CD4-positive, alpha-beta T cell treated with Interleukin-1 beta for 1 hour (primary cell): ENCODE results near the gene TM4SF5.
"Not testable (repeated sequence)": the region's sequence is repeated elsewhere in the genome, so short reads cannot be mapped to it uniquely, and the experiment has no call there.

Experiments used
- DNase-seq, 2 donors: peaks; one replicate each; pipeline ENCODE4 v3.0.0-alpha.2; 2020 to 2022

The TM4SF5 gene

DNA sequence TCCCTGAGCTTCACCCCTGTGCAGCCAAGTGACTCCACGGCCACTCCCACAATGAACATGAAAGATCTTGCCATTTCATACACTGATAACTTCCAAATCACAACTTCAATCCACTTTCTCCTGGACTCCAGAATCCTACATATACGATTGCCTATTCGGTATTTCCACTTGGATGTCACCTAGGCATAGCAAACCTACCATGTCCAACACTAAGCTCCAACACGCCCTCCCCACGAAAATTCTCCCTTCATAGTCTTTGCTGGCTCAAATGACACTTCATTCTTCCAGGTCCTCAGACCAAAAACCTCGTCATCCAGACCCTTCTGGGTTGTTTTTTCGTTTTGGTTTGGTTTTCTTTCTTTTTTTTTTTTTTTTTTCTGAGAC, 19.0 kb downstream of the TM4SF5 start:
- no peak for DNase-seq

DNA sequence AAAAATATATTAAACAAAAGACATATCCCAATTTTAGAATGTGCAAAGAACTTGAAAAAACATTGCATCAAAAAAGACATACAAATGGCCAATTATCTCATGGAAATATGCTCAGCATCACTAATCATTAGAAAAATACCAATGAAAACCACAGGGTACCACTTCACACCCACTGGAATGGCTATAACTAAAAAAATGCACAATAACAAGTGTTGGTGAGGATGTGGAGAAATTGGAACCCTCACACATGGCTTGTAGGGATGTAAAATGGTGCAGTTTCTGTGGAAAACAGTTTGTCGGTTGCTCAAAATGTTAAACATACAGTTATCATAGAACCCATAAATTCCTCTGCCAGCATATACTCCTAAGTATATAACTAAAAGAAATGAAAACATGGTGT, 23.5 kb downstream of the TM4SF5 start:
- no peak for DNase-seq

DNA sequence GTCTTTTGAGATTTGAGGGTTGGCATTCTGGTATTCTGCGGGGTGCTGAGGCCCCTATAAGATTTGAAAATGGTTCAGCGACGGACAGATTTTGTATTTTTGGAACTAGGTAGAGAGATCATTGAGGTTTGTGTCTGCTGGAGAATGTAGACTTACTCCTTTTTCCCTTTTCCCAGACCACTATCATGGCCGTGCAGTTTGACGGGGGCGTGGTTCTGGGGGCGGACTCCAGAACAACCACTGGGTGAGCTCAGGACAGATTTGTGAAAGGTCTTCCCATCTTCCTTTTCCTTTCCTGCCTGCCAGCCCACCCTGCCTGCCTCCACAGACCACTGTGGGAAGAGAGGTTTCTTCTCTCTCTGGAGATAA, 24.9 kb downstream of the TM4SF5 start:
- DNase-seq = no peak

DNA sequence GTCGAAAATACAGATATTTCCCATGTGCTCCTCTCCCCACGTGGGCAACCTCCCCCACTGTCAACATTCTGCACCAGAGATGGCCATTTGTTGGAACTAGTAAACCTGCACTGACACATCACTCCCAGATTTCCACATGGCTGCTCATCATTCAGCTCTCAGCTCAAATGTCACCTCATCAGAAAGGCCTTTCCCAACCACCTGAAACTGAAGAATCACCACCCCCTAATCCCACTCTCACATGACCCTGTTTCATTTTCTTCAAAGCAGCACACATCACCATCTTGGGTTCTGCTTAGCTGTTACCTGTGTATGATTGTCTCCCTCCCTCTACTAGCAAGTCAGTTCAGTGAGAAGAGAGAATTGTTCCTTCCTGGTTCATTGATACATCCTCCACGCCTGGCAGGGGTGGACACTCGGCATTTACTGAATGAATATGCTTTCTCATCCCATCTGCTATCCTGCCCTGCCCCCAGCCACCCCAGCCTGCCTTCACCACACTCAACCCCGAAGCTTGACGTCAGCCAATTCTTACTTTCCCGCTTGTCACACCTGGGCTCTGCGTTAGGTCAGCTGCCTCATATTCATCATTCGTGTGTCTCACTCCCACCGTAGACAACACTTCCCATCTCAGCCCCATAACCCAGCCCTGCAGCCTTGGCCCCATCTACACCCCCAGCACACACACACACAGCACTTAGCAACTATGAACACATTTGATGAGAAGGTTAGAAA, 28.9 kb downstream of the TM4SF5 start:
- DNase-seq = no peak

DNA sequence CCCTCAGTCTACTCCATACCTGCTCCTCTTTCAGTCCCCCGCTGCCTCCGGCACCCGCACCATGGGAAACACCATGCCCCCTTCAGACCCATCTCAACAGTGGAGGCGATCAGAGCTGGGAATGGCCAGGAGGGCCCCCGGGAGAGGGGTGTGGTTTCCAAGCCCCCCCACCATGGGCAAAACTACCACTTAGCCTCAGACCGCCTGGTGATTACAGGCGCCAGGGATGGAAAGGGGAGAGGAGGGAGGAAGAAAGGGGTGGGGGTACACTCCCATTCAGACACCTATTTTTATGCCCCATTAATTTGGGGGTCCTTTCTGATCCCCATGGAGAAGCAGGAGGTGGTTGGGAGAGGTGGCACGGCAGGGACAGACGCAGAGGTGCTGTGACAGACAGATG, 30.5 kb downstream of the TM4SF5 start, which contains the start of gene C17orf114:
Gene C17orf114 (minus strand): TSS at position 101 of the 400 bp plus-strand sequence.
- no peak for DNase-seq

DNA sequence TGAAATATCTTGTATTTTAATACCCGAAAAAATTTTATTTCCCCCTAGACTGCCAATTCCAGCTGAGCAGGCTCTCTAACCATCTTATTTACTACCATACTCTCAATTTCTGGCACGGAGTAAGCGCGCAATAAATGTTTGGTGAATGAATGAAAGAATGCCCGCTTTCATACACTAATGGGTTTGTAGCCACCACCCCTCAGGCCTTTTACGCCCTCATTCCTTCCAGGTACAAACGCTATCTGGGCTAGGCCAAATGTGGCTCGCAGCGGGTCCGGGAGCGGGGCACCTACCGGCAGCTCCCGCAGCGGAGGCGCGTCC, 34.7 kb downstream of the TM4SF5 start:
- DNase-seq = no peak

DNA sequence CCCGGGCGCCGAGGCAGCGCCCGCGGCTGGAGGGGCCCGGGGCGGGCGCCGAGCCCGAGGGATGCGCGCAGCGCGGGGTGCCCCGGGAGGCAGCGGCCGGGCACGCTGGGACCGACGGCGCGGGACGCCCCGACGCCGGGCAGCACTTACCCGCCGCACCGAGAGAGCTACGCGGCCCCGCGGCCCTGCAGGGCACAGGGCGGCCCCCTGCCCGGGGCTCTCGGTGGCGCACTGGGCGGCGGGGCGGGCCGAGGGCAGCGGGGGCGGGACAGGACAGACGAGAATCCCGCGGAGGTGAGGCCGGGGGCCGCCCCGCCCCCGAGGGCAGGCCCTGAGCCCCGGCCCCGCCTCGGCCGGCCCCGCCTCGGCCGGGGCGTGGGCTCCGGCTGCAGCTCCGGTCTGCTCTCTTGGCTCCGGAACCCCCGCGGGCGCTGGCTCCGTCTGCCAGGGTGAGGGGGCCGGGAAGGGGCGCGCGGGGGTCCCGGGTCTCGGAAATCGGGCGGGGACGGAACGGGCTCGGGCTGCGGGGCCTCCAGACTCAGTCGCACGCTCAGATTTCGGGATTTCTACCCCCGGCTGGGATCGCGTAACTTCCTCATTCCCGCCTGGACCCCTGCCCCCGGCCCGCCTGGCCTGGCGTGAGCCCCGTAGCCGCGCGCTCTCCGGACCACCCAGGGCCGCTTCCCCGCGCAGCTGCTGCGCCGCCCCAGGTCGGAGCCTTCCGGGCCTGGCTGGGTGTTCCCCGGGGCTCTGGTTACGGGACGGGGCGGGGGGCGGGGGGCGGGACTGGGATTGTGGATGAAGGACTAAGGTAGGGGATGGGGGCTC, 35.3 kb downstream of the TM4SF5 start, which contains the start of gene PLD2:
Gene PLD2 (plus strand): TSS at position 376 of the 828 bp plus-strand sequence. CDS start 621 bp downstream, outside the sequence.
- peak; percentile 87 to 88 for DNase-seq

DNA sequence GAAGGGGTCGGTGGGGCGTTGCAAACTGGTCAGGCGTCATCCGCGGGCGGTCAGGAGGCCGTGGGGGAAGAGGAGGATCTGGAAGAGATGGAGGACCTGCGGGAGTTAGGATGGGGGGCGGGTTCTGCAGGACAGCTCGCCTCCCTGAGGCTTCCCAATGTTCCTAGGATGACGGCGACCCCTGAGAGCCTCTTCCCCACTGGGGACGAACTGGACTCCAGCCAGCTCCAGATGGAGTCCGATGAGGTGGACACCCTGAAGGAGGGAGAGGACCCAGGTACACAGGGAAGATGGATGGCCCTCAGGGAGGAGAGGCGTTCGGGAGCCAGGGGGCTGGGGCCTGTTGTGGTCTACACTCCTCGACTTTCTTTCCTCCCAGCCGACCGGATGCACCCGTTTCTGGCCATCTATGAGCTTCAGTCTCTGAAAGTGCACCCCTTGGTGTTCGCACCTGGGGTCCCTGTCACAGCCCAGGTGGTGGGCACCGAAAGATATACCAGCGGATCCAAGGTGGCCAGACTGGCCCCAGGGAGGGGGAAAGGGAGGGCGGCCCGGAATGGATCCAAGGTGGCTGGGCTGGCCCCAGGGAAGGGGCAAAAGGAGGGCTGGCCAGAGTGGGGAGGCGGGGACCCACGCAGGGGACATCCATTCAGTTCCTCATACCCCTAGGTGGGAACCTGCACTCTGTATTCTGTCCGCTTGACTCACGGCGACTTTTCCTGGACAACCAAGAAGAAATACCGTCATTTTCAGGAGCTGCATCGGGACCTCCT, 36.1 kb downstream of the TM4SF5 start:
- DNase-seq = no peak

DNA sequence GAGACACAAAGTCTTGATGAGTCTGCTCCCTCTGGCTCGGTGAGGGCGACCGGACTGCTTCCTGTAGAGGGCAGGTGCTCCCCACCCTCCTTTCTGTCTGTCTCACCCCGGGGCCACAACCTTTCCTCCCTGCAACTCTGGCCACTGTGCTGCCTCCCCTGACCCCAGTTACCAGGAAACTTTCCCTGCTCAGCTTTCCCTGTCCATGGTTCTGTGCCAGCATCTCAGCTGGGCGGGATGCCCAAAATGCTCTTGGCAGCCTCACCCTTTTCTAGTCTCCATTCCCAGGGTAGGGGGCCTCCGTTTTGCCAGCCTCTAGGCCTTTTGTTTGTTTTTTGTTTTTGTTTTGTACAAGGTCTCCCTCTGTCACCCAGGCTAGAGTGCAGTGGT, 36.7 kb downstream of the TM4SF5 start:
- DNase-seq = no peak

DNA sequence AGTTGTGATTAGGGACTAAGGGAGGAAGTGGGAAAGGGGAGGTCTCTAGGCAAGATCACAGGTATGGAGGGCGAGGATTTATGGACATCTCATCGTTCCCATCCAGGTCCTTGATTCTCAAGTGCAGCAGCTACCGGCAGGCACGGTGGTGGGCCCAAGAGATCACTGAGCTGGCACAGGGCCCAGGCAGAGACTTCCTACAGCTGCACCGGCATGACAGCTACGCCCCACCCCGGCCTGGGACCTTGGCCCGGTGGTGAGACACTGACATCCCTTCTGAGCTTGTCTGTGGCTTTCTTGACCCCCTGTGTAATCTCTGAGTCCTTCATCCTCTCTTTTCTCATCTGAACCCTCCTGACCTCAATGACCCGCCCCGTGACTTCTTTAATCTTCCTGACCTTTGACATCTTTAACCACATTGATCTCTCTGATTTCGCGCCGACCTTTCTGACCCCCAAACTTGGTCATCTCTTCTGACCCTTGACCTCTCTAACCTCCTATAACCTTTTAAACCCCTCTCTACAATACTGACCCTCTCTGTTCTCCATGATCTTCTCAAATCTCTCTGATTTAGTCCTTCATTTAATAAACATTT, 39.1 kb downstream of the TM4SF5 start:
- DNase-seq = no peak

DNA sequence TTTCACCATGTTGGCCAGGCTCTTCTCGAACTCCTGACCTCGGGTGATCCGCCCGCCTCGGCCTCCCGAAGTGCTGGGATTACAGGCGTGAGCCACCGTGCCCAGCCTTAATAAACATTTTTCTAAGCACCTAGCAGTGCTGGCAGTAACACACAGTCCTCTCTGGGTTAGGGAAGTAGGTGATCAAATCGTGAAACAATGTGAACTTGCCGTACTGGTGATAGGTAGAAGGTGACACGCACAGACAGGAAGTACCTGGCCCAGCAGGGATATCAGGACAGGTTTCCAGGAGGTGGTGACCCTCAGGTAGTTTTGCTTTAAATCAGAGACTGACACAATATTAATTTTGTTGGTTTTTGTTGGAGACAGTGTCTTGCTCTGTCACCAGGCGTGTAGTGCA, 39.8 kb downstream of the TM4SF5 start:
- DNase-seq = no peak

DNA sequence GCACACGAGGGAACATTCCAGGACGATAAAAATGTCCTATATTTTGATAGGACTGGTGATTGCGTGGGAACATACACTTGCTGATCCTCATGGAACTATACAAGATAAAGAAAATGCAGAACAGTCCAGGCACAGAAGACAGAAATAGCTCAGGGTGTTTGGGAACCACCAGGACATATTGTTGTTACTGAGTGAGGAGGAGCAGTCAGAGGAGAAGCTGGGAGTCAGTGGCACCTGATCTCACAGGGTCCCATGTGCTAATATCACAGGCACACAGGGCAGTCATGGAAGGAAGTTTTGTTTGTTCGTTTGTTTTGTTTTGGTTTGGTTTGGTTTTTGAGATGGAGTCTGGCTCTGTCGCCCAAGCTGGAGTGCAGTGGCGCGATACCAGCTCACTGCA, 41.0 kb downstream of the TM4SF5 start:
- DNase-seq = no peak

DNA sequence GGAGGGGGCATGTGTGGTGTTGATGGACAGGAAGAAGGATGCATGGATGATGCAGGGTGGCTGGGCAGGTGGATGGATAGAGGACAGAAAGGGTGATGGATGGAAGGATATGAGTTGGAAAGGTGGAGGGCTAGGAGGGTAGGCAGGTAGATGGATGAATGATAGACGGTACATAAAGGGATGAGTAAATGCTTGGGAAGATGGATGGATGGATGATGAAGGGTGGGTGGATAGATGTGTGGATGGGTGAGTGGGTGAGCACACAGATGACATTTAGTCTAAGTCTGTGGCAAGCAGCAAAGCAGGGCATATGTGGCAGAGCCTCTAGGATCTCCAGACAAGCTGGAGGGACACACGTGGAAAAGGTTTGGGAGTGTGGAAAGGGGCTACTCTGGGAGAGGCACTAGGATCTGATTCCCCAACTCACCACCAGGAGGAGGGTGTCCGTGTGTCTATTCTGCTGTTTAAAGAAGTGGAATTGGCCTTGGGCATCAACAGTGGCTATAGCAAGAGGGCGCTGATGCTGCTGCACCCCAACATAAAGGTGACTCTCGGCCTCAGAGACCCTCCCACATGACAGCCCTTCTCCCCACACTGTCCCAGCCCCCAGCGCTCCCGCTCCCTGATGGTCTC, 43.5 kb downstream of the TM4SF5 start:
- no peak for DNase-seq

DNA sequence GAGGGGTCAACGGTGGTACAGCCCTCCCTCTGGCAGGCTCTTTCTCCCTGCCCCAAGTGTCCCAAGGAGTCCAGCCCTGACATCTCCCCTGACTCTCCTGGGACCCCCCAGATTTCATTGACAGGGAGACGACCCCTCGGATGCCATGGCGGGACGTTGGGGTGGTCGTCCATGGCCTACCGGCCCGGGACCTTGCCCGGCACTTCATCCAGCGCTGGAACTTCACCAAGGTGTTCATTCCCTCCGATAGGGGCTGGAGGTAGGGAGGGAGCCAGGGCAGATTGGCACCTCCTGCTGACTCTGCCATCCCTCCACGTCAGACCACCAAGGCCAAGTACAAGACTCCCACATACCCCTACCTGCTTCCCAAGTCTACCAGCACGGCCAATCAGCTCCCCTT, 45.1 kb downstream of the TM4SF5 start:
- DNase-seq = no peak

DNA sequence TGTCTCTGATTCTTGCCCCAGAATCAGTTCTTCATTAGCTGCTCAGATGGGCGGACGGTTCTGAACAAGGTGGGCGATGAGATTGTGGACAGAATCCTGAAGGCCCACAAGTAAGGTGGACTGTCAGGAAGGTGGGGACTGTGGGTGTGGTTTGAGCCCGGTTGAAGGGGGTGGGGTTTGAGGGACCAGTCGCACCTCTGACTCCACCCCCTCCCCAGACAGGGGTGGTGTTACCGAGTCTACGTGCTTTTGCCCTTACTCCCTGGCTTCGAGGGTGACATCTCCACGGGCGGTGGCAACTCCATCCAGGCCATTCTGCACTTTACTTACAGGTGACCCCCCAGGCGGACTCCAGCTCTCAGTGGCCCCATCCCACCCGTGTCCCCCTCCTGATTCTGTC, 46.6 kb downstream of the TM4SF5 start:
- DNase-seq = no peak

DNA sequence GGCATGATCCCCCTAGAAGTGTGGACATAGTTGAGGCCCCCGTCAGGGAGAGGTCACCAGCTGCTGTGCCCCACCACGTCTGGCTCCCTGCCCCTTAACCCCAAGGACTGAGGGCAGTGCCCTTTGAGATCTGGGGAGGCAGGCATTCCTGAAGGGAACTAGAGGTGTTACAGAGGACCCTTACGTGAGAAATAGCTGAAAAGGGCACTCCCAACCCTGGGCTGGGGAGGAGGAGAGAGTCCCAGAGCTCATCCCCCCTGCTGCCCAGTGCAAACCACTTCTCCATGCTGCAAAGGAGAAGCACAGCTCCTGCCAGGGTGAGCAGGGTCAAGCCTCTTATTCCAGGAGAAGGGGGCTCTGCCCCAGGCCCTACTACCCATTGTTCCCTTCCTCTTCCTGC, 51.1 kb downstream of the TM4SF5 start:
- no peak for DNase-seq

DNA sequence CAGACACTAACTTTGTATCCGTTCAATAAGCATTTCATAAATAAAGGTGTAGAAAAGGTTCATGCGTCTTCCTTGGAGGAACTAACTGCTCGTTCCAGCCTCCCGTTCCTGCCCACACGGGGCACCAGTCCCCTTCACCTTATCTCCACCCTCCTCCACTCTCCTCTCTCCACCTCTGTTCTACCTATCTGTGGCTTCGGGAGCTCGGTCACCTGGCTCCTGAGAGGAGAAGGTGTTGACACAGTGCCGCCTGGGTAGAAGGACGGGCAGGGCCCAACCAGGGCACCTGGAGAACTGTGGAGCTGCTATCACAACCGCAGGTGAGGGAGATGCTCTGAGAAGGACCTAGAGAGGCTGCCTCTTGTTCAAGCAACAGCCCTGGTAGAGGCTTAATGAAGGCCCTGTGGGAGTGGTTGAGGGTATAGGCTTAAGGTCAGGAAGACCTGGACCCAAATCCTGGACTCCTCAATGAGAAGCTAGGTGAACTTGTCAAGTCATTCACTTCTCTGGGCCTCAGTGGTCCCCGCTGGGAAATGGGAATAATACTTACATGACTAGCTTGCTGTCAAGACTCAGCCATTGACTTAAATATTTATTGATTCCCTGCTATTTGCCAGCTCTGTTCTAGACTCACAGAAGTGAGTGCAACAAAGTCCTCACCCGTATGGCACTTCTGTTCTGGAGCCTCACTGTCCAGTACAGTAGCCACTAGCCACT, 51.8 kb downstream of the TM4SF5 start:
- no peak for DNase-seq

DNA sequence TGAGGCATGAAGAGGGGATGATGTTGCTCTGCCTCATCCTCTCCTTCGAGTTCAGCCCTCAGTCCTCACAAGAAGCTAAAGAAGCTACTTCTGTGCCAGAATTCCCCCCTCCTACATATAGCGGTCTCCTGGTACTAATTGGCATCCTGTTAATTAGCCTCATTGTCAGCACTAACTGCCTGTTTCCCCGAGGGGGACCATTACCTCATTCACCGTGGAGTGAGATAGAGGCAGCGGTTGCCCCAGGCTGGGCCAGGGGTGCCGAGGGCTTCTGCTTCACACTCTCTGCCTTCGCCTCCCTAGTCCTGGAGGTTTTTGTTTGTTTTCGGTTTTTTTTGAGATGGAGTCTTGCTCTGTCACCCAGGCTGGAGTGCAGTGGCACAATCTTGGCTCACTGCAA, 55.7 kb downstream of the TM4SF5 start:
- DNase-seq = no peak

DNA sequence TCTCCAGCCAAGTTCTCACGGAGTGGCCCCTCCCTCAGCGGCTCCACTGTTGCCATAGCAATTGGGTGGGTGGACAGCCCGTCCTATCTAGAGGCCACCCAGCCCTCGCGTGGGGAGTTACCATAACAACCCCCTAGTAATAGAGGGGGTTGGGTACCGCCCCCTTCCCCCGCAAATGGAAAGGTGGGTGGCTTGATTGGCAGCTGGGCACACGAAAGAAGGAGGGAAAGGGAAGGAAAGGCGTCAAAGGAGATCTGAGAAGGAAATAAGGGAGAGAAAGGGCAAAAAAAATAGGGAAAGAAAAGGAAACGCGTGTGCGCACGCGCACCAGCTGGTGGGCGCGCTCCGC, 61.1 kb downstream of the TM4SF5 start:
- DNase-seq = not testable (repeated sequence)
